NCI-H460 (cell line): ENCODE data around the gene TOPBP1. TPM values are rescaled to one million over a fixed set of nuclear protein-coding genes. Genes with fewer than 3 reads are reported as not detected.
A peak's percentile ranks its signal among the peaks of the same experiment; 100 is the strongest.
"Not testable (repeated sequence)": the region's sequence is repeated elsewhere in the genome, so short reads cannot be mapped to it uniquely, and the experiment has no call there.

Experiments
- DNase-seq: peaks from one replicate; pipeline ENCODE4 v3.0.0-alpha.2; 2016; ENCODE audit warnings: low read depth; ENCODE audit errors: extremely low read depth
- polyA plus RNA-seq: library from polyadenylated mRNA; depleted of rRNA; stranded (reverse); fragments of >200 nt; gene quantifications from 2 replicates; pipeline ENCODE4 v1.2.3, GENCODE V29; 2014; cell fraction: nucleus; rRNA removed
- total RNA-seq: library from RNA; depleted of rRNA; stranded (reverse); fragments of >200 nt; shearing (Covaris generic); gene quantifications from 2 replicates; pipeline ENCODE4 v1.2.3, GENCODE V29; 2014; rRNA removed

TOPBP1 gene
- total RNA-seq, result 31.9 and 33.1 TPM in 2 replicates
- 31.0 and 46.2 TPM in 2 replicates for polyA plus RNA-seq

DNA sequence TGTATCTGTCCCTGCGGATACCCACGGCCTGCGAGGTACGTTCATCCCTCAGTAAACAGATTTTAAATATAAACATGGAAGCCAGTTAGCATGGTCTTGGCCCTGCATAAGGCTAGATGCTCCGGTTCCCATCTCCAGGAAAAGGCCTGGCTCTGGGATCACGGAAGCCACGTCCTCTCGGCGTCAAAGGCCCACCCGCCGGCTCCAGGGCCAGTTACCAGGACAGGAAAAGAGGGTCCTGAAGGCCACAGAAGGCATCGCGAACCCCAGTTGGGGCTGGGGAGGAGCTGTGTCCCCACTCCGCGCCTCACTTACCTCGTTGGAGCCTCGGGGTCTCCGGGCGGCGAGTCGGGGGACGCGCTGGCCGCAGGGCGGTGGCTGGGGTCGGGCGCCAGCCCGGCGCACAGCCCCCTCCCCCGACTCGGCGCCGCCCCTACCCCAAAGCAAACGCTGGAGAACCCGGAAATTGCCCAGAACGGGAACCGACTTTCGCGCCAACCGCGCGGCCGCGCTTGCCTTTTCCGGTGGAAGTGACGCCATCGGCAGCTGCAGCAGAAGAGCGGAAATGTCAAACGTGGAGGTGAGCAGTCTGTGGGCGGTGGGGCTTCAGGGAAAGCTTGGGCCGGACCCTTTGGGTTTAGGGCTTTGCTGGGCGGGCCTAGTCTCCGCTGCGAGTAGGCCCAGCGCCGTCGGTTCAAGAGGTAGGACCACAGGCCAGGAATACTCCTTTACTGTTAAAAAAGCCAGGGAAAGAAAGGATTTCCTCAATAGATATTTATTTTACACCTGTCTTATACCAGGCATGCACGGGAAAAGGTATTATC, at the start of gene TOPBP1:
Gene TOPBP1 (minus strand): TSS at position 488 of the 824 bp plus-strand sequence. CDS start 814 bp downstream, outside the sequence.
- DNase-seq, result peak; percentile 40

DNA sequence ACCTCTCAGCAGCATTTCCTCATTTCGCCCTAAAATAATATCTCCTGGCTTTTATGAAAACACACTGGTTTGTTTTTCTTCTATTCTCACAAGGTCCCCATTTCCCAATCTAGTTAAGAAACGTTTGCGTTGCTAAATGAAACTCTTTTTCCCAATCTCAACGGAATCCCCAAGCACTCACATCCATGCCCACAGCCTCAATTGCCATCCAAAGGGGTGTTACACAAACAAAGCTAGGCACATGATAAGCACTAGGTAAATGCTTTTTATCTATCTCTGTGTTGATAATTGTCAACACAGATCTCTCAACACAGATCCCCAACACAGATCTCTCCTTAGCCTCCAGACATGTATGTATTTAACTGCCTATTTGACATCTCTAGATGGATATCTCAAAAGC, 49.3 kb upstream of the TOPBP1 start:
- no peak for DNase-seq

GRCh38 chr3:133709139-133709750, 47.5 kb upstream of the TOPBP1 start:
- DNase-seq, result no peak

DNA sequence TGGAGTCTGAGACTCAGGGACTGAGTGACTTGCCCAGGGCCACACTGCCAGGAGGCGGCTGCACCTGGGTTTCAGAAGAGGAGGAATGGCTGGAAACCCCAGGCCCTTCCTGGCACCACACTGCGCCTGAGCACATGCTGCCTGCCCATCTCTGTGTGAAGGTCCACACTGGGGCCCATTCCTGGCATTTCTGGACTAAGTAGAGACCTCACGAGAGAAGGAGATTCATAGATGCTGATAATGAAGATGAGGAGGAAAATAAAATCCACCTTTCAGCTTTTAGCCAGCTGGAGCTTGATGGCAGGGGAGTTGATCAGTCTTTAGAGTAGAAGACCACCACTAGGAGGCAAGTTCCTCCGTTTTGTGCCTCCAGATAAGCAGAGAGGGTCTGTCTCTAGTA, 44.3 kb upstream of the TOPBP1 start:
- no peak for DNase-seq

- no peak for DNase-seq
These were observed 42.2 kb upstream of the TOPBP1 start for GRCh38 chr3:133703915-133704314.

- no peak for DNase-seq
These were observed 40.0 kb upstream of the TOPBP1 start for GRCh38 chr3:133701435-133702358.

DNA sequence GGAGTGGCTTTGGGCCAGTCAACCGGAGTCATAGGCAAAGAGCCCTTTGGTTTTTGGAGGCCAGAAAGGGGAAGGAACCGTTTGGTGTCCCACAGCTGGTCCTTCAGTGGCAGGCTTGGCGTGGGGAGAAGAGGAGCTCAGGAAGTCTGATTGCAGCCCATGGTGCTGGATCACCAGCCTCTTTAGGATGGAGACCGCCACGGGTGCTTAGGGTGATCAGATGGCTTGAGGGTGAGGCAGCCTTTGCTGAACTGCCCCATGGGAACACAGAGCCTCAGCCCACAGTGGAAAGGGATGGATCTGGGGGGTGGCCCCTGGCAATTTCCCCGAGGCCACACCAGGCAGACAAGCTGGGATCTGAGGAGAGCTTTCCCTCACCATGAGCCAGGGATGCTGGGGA, 38.6 kb upstream of the TOPBP1 start:
- DNase-seq, result no peak

- no peak for DNase-seq
These were observed 38.2 kb upstream of the TOPBP1 start for GRCh38 chr3:133699903-133700302.

DNA sequence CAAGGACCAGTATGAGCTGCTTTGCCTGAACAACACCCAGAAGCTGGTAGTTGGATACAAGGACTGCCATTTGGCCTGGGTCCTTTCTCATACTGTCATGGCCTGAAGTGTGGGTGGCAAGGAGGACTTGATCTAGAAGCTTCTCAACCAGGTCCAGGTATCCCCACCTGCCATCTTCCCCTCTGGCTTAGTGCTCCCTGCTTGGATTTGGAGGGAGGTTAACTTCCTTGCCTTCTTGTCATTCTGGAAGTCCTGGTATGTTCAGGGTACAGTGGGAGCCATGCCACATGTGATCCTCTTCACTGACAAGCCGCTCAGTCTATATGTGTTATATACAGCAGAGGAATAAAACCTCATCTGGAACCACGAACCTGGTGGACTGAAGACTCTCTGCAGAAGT, 37.7 kb upstream of the TOPBP1 start:
- no peak for DNase-seq

DNA sequence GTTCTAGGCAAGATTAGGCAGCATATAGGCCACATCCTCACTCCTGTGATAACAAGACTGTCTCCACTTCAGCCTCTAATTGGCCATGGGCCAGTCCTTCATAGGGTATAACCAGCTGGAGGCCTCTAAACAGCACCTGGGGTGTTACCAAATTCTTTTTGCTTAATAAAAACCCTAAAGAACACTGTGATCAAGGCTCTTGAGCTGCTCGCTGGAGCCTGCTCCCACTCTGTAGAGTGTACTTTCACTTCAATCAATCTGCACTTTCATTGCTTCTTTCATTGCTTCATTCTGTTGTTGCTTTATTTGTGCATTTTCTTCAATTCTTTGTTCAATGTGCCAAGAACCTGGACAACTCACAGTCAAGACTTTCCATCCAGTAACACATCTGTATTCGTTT, 36.2 kb upstream of the TOPBP1 start:
- no peak for DNase-seq

DNA sequence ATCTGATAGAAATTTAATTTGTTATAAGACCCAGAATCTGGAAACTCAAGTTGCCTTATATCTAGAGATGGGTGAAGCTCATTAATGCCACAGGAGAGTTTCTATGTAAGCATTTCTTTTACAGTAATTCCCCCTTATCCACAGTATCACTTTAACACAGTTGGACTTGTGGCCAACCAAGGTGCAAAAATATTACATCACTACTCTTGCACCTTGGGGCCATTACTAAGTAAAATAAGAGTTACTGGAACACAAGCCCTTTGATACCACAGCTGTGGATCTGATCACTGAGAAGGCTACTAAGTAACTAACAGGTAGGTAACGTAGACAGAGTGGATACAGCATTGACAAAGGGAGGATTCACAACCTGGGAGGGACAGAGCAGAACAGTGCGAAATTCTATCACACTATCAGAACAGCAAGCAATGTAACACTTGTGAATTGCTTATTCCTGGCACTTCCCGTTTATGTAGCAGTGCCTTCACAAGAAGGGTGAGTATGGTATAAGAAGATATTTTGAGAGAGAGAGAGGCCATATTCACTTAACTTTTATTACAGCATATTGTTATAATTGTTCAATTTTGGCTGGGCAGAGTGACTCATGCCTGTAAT, 33.9 kb upstream of the TOPBP1 start:
- DNase-seq, result no peak

- no peak for DNase-seq
These were observed 32.8 kb upstream of the TOPBP1 start for GRCh38 chr3:133694288-133695268.

DNA sequence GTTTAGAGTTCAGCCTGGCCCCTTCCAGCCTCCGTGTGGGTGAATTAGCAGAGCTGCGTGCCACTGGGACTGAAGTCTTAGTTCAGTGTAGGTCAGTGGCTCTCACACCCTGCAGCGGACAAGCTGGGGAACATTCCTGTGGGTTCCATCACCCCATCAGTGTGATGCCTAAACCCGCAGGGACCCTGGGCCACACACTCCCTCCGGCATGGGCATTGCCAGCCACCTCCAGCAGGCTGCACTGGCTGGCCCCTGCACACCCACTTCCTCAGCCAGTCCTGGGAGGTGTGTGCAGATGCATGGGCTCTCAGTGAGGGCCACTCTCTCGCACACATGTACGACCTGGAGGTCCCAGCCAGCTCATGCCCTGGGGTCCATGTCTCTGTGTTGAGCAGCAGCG, 32.1 kb upstream of the TOPBP1 start:
- no peak for DNase-seq

DNA sequence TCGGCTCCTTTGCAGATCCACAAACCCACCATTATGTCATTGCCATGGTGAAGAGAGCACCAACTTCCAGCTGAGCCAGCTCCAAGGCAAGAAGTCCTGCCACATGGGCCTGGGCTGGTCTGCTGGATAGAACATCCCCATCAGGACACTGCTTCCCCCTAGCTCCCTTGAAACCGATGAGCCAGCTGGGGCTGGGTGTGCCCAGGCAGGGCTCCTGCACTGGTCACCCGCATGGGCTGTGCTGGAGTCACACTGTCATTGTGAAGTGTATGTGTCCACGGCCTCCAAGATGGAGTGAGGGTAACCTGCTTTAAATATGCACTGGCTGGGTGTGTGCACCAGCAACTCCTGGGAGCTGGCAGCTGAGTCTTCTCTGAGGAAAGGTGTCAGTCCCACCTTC, 31.0 kb upstream of the TOPBP1 start:
- no peak for DNase-seq

DNA sequence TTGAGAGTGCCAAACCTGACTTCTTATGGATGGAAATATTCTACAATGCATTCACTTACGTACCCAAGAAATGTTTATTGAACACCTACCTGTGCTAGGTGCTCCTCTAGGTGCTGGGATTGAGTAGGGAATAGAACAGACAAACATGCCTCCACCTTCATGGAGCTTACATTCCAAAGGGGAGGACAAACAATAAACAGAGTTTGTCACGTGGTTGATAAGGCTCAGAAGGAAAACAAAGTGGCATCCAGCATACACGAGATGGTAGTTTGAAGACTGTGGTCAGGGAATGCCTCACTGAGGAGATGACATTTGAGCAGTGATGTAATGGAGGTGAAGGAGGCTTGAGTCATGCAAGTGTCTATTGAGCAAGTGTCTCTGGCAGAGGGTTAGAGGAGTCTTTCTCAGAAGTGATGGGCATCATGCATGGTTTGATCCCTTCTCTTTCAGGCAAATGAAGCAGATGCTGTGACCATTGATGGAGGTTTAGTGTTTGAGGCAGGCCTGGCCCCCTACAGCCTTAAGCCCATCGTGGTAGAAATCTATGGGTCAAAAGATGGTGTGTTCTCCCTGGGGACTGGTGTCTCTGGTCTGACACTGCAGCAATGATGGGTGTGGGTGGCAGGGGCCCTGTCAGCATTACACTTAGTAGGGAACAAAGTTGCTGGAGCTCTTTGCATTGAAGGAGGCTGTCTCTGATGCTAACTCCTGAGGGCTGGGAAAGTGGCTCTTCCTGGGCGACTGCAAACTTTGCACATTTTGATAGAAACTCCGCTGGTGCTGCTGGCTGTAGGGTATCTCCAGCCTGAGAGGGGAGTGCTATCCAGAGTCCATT, 29.7 kb upstream of the TOPBP1 start:
- DNase-seq, result no peak

DNA sequence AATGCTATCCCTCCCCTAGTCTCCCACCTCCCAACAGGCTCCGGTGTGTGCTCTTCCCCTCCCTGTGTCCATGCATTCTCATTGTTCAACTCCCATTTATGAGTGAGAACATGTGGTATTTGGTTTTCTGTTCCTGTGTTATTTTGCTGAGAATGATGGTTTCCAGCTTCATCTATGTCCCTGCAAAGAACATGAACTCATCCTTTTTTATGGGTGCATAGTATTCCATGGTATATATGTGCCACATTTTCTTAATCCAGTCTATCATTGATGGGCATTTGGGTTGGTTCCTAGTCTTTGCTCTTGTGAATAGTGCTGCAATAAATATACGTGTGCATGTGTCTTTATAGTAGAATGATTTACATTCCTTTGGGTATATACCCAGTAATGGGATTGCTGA, 16.3 kb upstream of the TOPBP1 start:
- not testable (repeated sequence) for DNase-seq

GRCh38 chr3:133676336-133677118, 14.8 kb upstream of the TOPBP1 start:
- DNase-seq, result no peak
